ENCODE measurements around the gene RIC3.

The RIC3 gene

GRCh38 chr11:8091721-8092120 is 77.1 kb downstream of the RIC3 start:
- no peak for TF ChIP-seq CREB1 (IDR thresholded peaks at IDR 0.05; ENCODE audit: low read depth)
- TF ChIP-seq EGR1 (IDR thresholded peaks at IDR 0.05), result no peak
- TF ChIP-seq YY1 (IDR thresholded peaks at IDR 0.05; ENCODE audit: low read depth), result no peak
- TF ChIP-seq REST (IDR thresholded peaks at IDR 0.05; ENCODE audit: low read depth), result no peak
- TF ChIP-seq EP300 (IDR thresholded peaks at IDR 0.05; ENCODE audit: borderline replicate concordance), result no peak
- no peak for TF ChIP-seq TCF12 (IDR thresholded peaks at IDR 0.05; ENCODE audit: low read depth)
- no peak for TF ChIP-seq RAD21 (IDR thresholded peaks at IDR 0.05; ENCODE audit: low read depth)
- TF ChIP-seq ZBTB7A (IDR thresholded peaks at IDR 0.05; ENCODE audit: low read depth), result no peak
- TF ChIP-seq CEBPB (IDR thresholded peaks at IDR 0.05), result no peak
- TF ChIP-seq TEAD4 (IDR thresholded peaks at IDR 0.05), result no peak
- TF ChIP-seq TAF1 (IDR thresholded peaks at IDR 0.05; ENCODE audit: low read depth), result no peak
- no peak for TF ChIP-seq USF1 (IDR thresholded peaks at IDR 0.05)
- TF ChIP-seq FOXM1 (IDR thresholded peaks at IDR 0.05; ENCODE audit: borderline replicate concordance, low read depth), result no peak
- no peak for TF ChIP-seq MAX (IDR thresholded peaks at IDR 0.05)

GRCh38 chr11:8090756-8091155 is 78.1 kb downstream of the RIC3 start:
- TF ChIP-seq CEBPB (IDR thresholded peaks at IDR 0.05) (no peak), TCF12 (IDR thresholded peaks at IDR 0.05; ENCODE audit: low read depth) (no peak), RAD21 (IDR thresholded peaks at IDR 0.05; ENCODE audit: low read depth) (peak; percentile 45), FOXM1 (IDR thresholded peaks at IDR 0.05; ENCODE audit: borderline replicate concordance, low read depth) (no peak), TAF1 (IDR thresholded peaks at IDR 0.05; ENCODE audit: low read depth) (no peak), EP300 (IDR thresholded peaks at IDR 0.05; ENCODE audit: borderline replicate concordance) (no peak), MAX (IDR thresholded peaks at IDR 0.05) (no peak)

GRCh38 chr11:8089791-8090510 is 78.9 kb downstream of the RIC3 start:
- TF ChIP-seq FOXM1 (IDR thresholded peaks at IDR 0.05; ENCODE audit: borderline replicate concordance, low read depth) (no peak), EP300 (IDR thresholded peaks at IDR 0.05; ENCODE audit: borderline replicate concordance) (no peak), USF1 (IDR thresholded peaks at IDR 0.05) (no peak), REST (IDR thresholded peaks at IDR 0.05; ENCODE audit: low read depth) (no peak)

GRCh38 chr11:8087756-8088155 is 81.1 kb downstream of the RIC3 start:
- TF ChIP-seq TEAD4 (IDR thresholded peaks at IDR 0.05) (no peak), CREB1 (IDR thresholded peaks at IDR 0.05; ENCODE audit: low read depth) (no peak), EP300 (IDR thresholded peaks at IDR 0.05; ENCODE audit: borderline replicate concordance) (no peak), NFIC (IDR thresholded peaks at IDR 0.05) (no peak), CEBPB (IDR thresholded peaks at IDR 0.05) (no peak), TCF12 (IDR thresholded peaks at IDR 0.05; ENCODE audit: low read depth) (no peak)

- TF ChIP-seq NFIC (IDR thresholded peaks at IDR 0.05) (no peak), REST (IDR thresholded peaks at IDR 0.05; ENCODE audit: low read depth) (no peak), CEBPB (IDR thresholded peaks at IDR 0.05) (no peak), RAD21 (IDR thresholded peaks at IDR 0.05; ENCODE audit: low read depth) (peak; percentile 27; the same call in 1 of the 2 replicates)
Observed at GRCh38 chr11:8087185-8087584, 81.6 kb downstream of the RIC3 start.

Measured in Ishikawa (cell line).